Spinal cord (tissue), 10 donors: Measurements from ENCODE around the gene TGM4. TPM values are rescaled to one million over a fixed set of nuclear protein-coding genes. Genes with fewer than 3 reads are reported as not detected.
"Not testable (repeated sequence)": the region's sequence is repeated elsewhere in the genome, so short reads cannot be mapped to it uniquely, and the experiment has no call there.

Experiments used
- DNase-seq, 6 donors: peaks; one replicate each; pipeline versions ENCODE4 v3.0.0 to v3.0.0-alpha.2; 2013 to 2015; ENCODE audit warnings: low spot score in 6 of 6, low read depth in 4 of 6
- H3K27ac ChIP-seq: one replicate; pipeline ENCODE4 v1.5.1; 2013; ENCODE audit warnings: low read depth, low read length, control low read depth
- H3K27me3 ChIP-seq: one replicate; pipeline ENCODE4 v1.6.1; 2013; ENCODE audit warnings: low read length; ENCODE audit not compliant: control insufficient read depth, insufficient read depth
- H3K36me3 ChIP-seq: one replicate; pipeline ENCODE4 v1.6.1; 2013; ENCODE audit warnings: low read length; ENCODE audit not compliant: control insufficient read depth, insufficient read depth
- H3K4me1 ChIP-seq: one replicate; pipeline ENCODE4 v1.6.1; 2013; ENCODE audit warnings: low read length; ENCODE audit not compliant: control insufficient read depth, insufficient read depth
- H3K4me3 ChIP-seq: one replicate; pipeline ENCODE4 v1.5.1; 2013; ENCODE audit warnings: low read depth, low read length, control low read depth
- H3K9me3 ChIP-seq: one replicate; pipeline ENCODE4 v1.6.1; 2013; ENCODE audit warnings: low read length; ENCODE audit not compliant: control insufficient read depth, insufficient read depth
- WGBS: methylation state at CpG from one replicate; pipeline ENCODE4 v1.1.5; 2013; ENCODE audit warnings: missing lambda C conversion rate; ENCODE audit not compliant: insufficient coverage; 5-methylcytosine and 5-hydroxymethylcytosine counted together
- polyA plus RNA-seq, 2 donors: library from polyadenylated mRNA; unstranded; fragments of 120-200 nt; gene quantifications; one replicate each; pipeline ENCODE4 v1.2.1, GENCODE V29; 2013; ENCODE audit not compliant: insufficient read length in 2 of 2
- total RNA-seq, 2 donors: library from RNA; depleted of rRNA in 1 of 2; stranded (reverse); fragments of 120-200 nt in 1 of 2; fragments of >200 nt in 1 of 2; gene quantifications; one replicate each; pipeline versions ENCODE4 v1.2.3 to v1.2.4, GENCODE V29; 2013 to 2014
- donor health status: healthy.

TGM4 gene
- total and polyA plus RNA-seq, 4 donors = 0.06 to 0.17 (median 0.08) TPM; not detected in 1

GRCh38 chr3:44932986-44933944 lies 58.9 kb downstream of the TGM4 start:
- Histone ChIP-seq H3K27me3 (no peaks in the 10 kb centered on the region), H3K4me1 (no peaks in the 10 kb centered on the region), H3K4me3 (no peak overlapping the region), H3K36me3 (peaks cover 52% of the 10 kb centered on the region), H3K9me3 (no peaks in the 10 kb centered on the region), H3K27ac (peak overlapping the region; percentile 6)
- DNase-seq = no peak
- WGBS = 91% methylated on average over 13 of the region's 14 CpGs

- Histone ChIP-seq H3K4me1 (peaks cover 10% of the 10 kb centered on the region), H3K27me3 (no peaks in the 10 kb centered on the region), H3K27ac (no peak overlapping the region), H3K36me3 (peaks cover 37% of the 10 kb centered on the region), H3K4me3 (no peak overlapping the region), H3K9me3 (no peaks in the 10 kb centered on the region)
- peak in 1 of 6 donors; percentile 51 for DNase-seq
- WGBS = 73% methylated on average over 4 of the region's 6 CpGs
Observed at GRCh38 chr3:44939581-44940036, 65.2 kb downstream of the TGM4 start.

GRCh38 chr3:44942202-44942921 lies 68.0 kb downstream of the TGM4 start:
- Histone ChIP-seq H3K4me3 (no peak overlapping the region), H3K4me1 (peaks cover 10% of the 10 kb centered on the region), H3K9me3 (no peaks in the 10 kb centered on the region), H3K36me3 (peaks cover 39% of the 10 kb centered on the region), H3K27ac (no peak overlapping the region), H3K27me3 (no peaks in the 10 kb centered on the region)
- WGBS = 81% methylated on average over 6 of the region's 9 CpGs
- DNase-seq = no peak

- WGBS = 100% methylated on average over 3 of the region's 3 CpGs
- Histone ChIP-seq H3K36me3 (peaks cover 12% of the 10 kb centered on the region), H3K4me3 (no peak overlapping the region), H3K27ac (no peak overlapping the region), H3K9me3 (no peaks in the 10 kb centered on the region), H3K4me1 (no peaks in the 10 kb centered on the region), H3K27me3 (no peaks in the 10 kb centered on the region)
- no peak for DNase-seq
Observed at GRCh38 chr3:44948239-44948638, 73.8 kb downstream of the TGM4 start.

- not testable (repeated sequence) for H3K9me3 ChIP-seq, H3K4me3 ChIP-seq, H3K4me1 ChIP-seq, H3K27ac ChIP-seq, H3K36me3 ChIP-seq, H3K27me3 ChIP-seq, DNase-seq
- WGBS = 97% methylated on average over 3 of the region's 4 CpGs
Observed at GRCh38 chr3:44949770-44950169, 75.4 kb downstream of the TGM4 start.

GRCh38 chr3:44950275-44950734 lies 75.9 kb downstream of the TGM4 start:
- no peak overlapping the region for H3K4me3 ChIP-seq
- WGBS = 29% methylated on average over 1 of the region's 2 CpGs
- H3K36me3 ChIP-seq = peaks cover 4% of the 10 kb centered on the region
- no peaks in the 10 kb centered on the region for H3K9me3 ChIP-seq
- peak in 1 of 6 donors; percentile 39 for DNase-seq
- H3K27ac ChIP-seq = no peak overlapping the region
- H3K27me3 ChIP-seq = no peaks in the 10 kb centered on the region
- H3K4me1 ChIP-seq = no peaks in the 10 kb centered on the region

GRCh38 chr3:44952689-44953088 lies 78.3 kb downstream of the TGM4 start:
- H3K4me1 ChIP-seq = peaks cover 4% of the 10 kb centered on the region
- no peak overlapping the region for H3K4me3 ChIP-seq
- H3K27me3 ChIP-seq = no peaks in the 10 kb centered on the region
- H3K36me3 ChIP-seq = peaks cover 4% of the 10 kb centered on the region
- DNase-seq = no peak
- H3K9me3 ChIP-seq = no peaks in the 10 kb centered on the region
- H3K27ac ChIP-seq = no peak overlapping the region
- WGBS = 100% methylated on average over 1 of the region's 3 CpGs

GRCh38 chr3:44954304-44954703 lies 79.9 kb downstream of the TGM4 start:
- Histone ChIP-seq H3K27me3 (no peaks in the 10 kb centered on the region), H3K4me1 (peaks cover 7% of the 10 kb centered on the region), H3K9me3 (no peaks in the 10 kb centered on the region), H3K36me3 (peaks cover 13% of the 10 kb centered on the region), H3K4me3 (no peak overlapping the region), H3K27ac (no peak overlapping the region)
- 100% methylated on average over 2 of the region's 5 CpGs for WGBS
- DNase-seq = no peak

- Histone ChIP-seq H3K9me3 (no peaks in the 10 kb centered on the region), H3K4me1 (peaks cover 7% of the 10 kb centered on the region), H3K36me3 (peaks cover 13% of the 10 kb centered on the region), H3K27me3 (no peaks in the 10 kb centered on the region), H3K27ac (no peak overlapping the region), H3K4me3 (no peak overlapping the region)
- DNase-seq = no peak
- 58% methylated on average over 3 of the region's 3 CpGs for WGBS
Observed at GRCh38 chr3:44954962-44955361, 80.6 kb downstream of the TGM4 start.
